Measurements from ENCODE around the gene TMED9. TPM values are rescaled to one million over a fixed set of nuclear protein-coding genes. Genes with fewer than 3 reads are reported as not detected.
"Not testable (repeated sequence)": the region's sequence is repeated elsewhere in the genome, so short reads cannot be mapped to it uniquely, and the experiment has no call there.

Gene TMED9
- total and polyA plus RNA-seq, 7 experiments from 2014 or later = 50.5 to 144 (median 69.7) TPM

GRCh38 chr5:177555665-177556064, 36.3 kb upstream of the TMED9 start:
- peak overlapping the region in 4 of 10 donors; percentile 85 to 92 (median 90) for H3K4me3 Mint-ChIP-seq
- intact Hi-C loops (cut with micrococcal nuclease) = loop anchor here in 1 of 2 donors (2.0 to 10.0 kb wide), 2 partner anchors 199 to 531 kb away; partner anchors contain the start of genes RGS14 and ZNF346

DNA sequence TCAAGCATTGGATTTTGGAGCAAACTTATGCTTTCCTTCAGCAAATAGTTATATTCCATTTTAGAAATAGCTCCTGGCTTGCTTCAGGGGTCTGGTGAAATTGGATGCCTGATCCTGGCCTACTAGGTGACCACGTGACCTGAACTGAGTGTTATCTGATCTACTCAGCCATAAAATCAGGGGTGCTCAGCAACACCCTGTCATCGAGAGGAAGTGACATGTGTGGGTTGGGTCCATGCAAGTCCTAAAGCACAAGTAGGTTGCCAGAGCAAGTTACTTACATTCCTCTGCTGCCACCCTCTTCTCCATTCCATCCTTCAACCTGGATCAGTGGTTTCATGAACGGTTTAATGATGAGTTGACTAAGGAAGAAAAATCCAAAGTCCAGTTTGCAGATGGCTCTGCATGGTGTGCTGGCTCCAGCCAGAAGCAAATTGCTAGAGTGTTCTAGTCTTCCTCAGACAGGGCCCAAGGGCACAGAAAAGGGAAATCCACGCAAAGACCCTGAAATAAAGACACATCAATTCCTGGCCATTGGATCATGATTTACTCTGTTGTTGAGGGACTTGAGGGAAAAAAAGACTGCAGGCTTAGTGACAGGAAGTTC, 34.9 kb upstream of the TMED9 start:
- Histone ChIP-seq H3K4me1 (ENCODE audit: control insufficient read depth in 2 of 2, insufficient read depth in 2 of 2, low read length in 2 of 2) (peaks cover 10 to 17% of the 10 kb centered on the region in 2 donors), H3K27me3 (ENCODE audit: control insufficient read depth in 2 of 2, insufficient read depth in 2 of 2, low read length in 2 of 2) (no peaks in the 10 kb centered on the region), H3K36me3 (ENCODE audit: control insufficient read depth in 2 of 3, insufficient read depth in 3 of 3, low read length in 3 of 3) (peaks cover 0 to 6% (median 0%) of the 10 kb centered on the region in 3 experiments), H3K4me3 (ENCODE audit: low read length) (no peak overlapping the region), H3K27ac (ENCODE audit: low read depth, low read length) (no peak overlapping the region), H3K9me3 (ENCODE audit: control insufficient read depth in 2 of 3, low read length in 3 of 3) (no peaks in the 10 kb centered on the region)
- POLR2A ChIA-PET = no interaction called here
- Mint-ChIP-seq H3K9me3 (no peaks in the 10 kb centered on the region), H3K4me1 (peaks cover 20 to 40% (median 28%) of the 10 kb centered on the region in 7 donors), H3K4me3 (peak overlapping the region in 1 of 10 donors; percentile 9), H3K27me3 (peaks cover 0 to 4% (median 0%) of the 10 kb centered on the region in 5 donors), H3K27ac (peak overlapping the region in 2 of 9 donors; percentile 2 to 56), H3K36me3 (peaks cover 0 to 6% (median 0%) of the 10 kb centered on the region in 5 donors)
- CTCF ChIA-PET = no interaction called here
- ATAC-seq (no peak), DNase-seq (peak in 1 of 9 donors; percentile 7)
- intact Hi-C loops (cut with micrococcal nuclease) = loop anchor here in 1 of 2 donors (10.0 kb wide), 1 partner anchor 532 kb away; the partner anchor contains the start of gene ZNF346

More at GRCh38 chr5:177555665-177556064, 36.3 kb upstream of the TMED9 start:
- DNase-seq (no peak), ATAC-seq (no peak)
- peaks cover 24 to 43% (median 32%) of the 10 kb centered on the region in 7 donors for H3K4me1 Mint-ChIP-seq
- H3K9me3 ChIP-seq (ENCODE audit: control insufficient read depth in 2 of 3, low read length in 3 of 3) = no peaks in the 10 kb centered on the region
- no peak overlapping the region for H3K4me3 ChIP-seq (ENCODE audit: low read length)
- H3K36me3 ChIP-seq (ENCODE audit: control insufficient read depth in 2 of 3, insufficient read depth in 3 of 3, low read length in 3 of 3) = peaks cover 0 to 16% (median 0%) of the 10 kb centered on the region in 3 experiments
- H3K9me3 Mint-ChIP-seq = no peaks in the 10 kb centered on the region
- H3K27ac ChIP-seq (ENCODE audit: low read depth, low read length) = no peak overlapping the region
- H3K27me3 Mint-ChIP-seq = peaks cover 0 to 4% (median 0%) of the 10 kb centered on the region in 5 donors
- no peaks in the 10 kb centered on the region for H3K27me3 ChIP-seq (ENCODE audit: control insufficient read depth in 2 of 2, insufficient read depth in 2 of 2, low read length in 2 of 2)
- H3K27ac Mint-ChIP-seq = no peak overlapping the region
- CTCF ChIA-PET = interaction anchor here (0.7 kb wide), 2 partner anchors 551 to 1863 kb away, joined by 4 read pairs; no protein-coding TSS in a partner anchor
- POLR2A ChIA-PET = interaction anchor here (0.6 kb wide), 1 partner anchor 188 kb away, joined by 3 read pairs; no protein-coding TSS in a partner anchor
- peaks cover 10 to 17% of the 10 kb centered on the region in 2 donors for H3K4me1 ChIP-seq (ENCODE audit: control insufficient read depth in 2 of 2, insufficient read depth in 2 of 2, low read length in 2 of 2)
- H3K36me3 Mint-ChIP-seq = peaks cover 0 to 8% (median 0%) of the 10 kb centered on the region in 5 donors

- no peak for DNase-seq
- Histone ChIP-seq H3K36me3 (ENCODE audit: control insufficient read depth in 2 of 3, insufficient read depth in 3 of 3, low read length in 3 of 3) (peaks cover 0 to 6% (median 0%) of the 10 kb centered on the region in 3 experiments), H3K9me3 (ENCODE audit: control insufficient read depth in 2 of 3, low read length in 3 of 3) (no peaks in the 10 kb centered on the region), H3K4me3 (ENCODE audit: low read length) (no peak overlapping the region), H3K27ac (ENCODE audit: low read depth, low read length) (no peak overlapping the region), H3K4me1 (ENCODE audit: control insufficient read depth in 2 of 2, insufficient read depth in 2 of 2, low read length in 2 of 2) (peaks cover 9 to 16% of the 10 kb centered on the region in 2 donors), H3K27me3 (ENCODE audit: control insufficient read depth in 2 of 2, insufficient read depth in 2 of 2, low read length in 2 of 2) (no peaks in the 10 kb centered on the region)
- Mint-ChIP-seq H3K36me3 (peaks cover 0 to 2% (median 0%) of the 10 kb centered on the region in 5 donors), H3K27ac (peak overlapping the region in 1 of 9 donors; percentile 2), H3K27me3 (peaks cover 0 to 4% (median 0%) of the 10 kb centered on the region in 5 donors), H3K9me3 (no peaks in the 10 kb centered on the region), H3K4me1 (peaks cover 13 to 33% (median 22%) of the 10 kb centered on the region in 7 donors), H3K4me3 (no peak overlapping the region)
- no peak for ATAC-seq
- intact Hi-C loops (cut with micrococcal nuclease) = loop anchor here in 1 of 2 donors (10.0 kb wide), 1 partner anchor 533 kb away; the partner anchor contains the start of gene ZNF346
- POLR2A ChIA-PET = no interaction called here
- CTCF ChIA-PET = no interaction called here
Measured at GRCh38 chr5:177557796-177558195, 34.2 kb upstream of the TMED9 start.

DNA sequence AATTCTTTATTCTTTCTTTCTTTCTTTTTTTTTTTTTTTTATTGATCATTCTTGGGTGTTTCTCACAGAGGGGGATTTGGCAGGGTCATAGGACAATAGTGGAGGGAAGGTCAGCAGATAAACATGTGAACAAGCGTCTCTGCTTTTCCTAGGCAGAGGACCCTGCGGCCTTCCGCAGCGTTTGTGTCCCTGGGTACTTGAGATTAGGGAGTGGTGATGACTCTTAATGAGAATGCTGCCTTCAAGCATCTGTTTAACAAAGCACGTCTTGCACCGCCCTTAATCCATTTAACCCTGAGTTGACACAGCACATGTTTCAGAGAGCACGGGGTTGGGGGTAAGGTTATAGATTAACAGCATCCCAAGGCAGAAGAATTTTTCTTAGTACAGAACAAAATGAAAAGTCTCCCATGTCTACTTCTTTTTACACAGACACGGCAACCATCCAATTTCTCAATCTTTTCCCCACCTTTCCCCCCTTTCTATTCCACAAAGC, 32.5 kb upstream of the TMED9 start:
- H3K27me3 Mint-ChIP-seq; CTCF ChIA-PET; POLR2A ChIA-PET; H3K4me3 Mint-ChIP-seq; H3K27ac ChIP-seq (ENCODE audit: low read depth, low read length); H3K4me3 ChIP-seq (ENCODE audit: low read length); DNase-seq; H3K9me3 ChIP-seq (ENCODE audit: control insufficient read depth in 2 of 3, low read length in 3 of 3); H3K9me3 Mint-ChIP-seq; ATAC-seq; H3K4me1 ChIP-seq (ENCODE audit: control insufficient read depth in 2 of 2, insufficient read depth in 2 of 2, low read length in 2 of 2); H3K36me3 Mint-ChIP-seq; H3K27me3 ChIP-seq (ENCODE audit: control insufficient read depth in 2 of 2, insufficient read depth in 2 of 2, low read length in 2 of 2); H3K27ac Mint-ChIP-seq; H3K36me3 ChIP-seq (ENCODE audit: control insufficient read depth in 2 of 3, insufficient read depth in 3 of 3, low read length in 3 of 3): not testable (repeated sequence)
- H3K4me1 Mint-ChIP-seq = peaks cover 5 to 25% (median 14%) of the 10 kb centered on the region in 7 donors
- intact Hi-C loops (cut with micrococcal nuclease) = loop anchor here in 1 of 2 donors (10.0 kb wide), 1 partner anchor 535 kb away; the partner anchor contains the start of gene ZNF346

GRCh38 chr5:177565046-177565445, 27.0 kb upstream of the TMED9 start:
- Mint-ChIP-seq H3K4me3 (no peak overlapping the region), H3K36me3 (peaks cover 0 to 4% (median 0%) of the 10 kb centered on the region in 5 donors), H3K27ac (no peak overlapping the region), H3K4me1 (no peaks in the 10 kb centered on the region), H3K9me3 (no peaks in the 10 kb centered on the region), H3K27me3 (peaks cover 0 to 7% (median 5%) of the 10 kb centered on the region in 5 donors)
- Histone ChIP-seq H3K27ac (ENCODE audit: low read depth, low read length) (no peak overlapping the region), H3K27me3 (ENCODE audit: control insufficient read depth in 2 of 2, insufficient read depth in 2 of 2, low read length in 2 of 2) (no peaks in the 10 kb centered on the region), H3K4me1 (ENCODE audit: control insufficient read depth in 2 of 2, insufficient read depth in 2 of 2, low read length in 2 of 2) (no peaks in the 10 kb centered on the region), H3K36me3 (ENCODE audit: control insufficient read depth in 2 of 3, insufficient read depth in 3 of 3, low read length in 3 of 3) (no peaks in the 10 kb centered on the region), H3K4me3 (ENCODE audit: low read length) (no peak overlapping the region), H3K9me3 (ENCODE audit: control insufficient read depth in 2 of 3, low read length in 3 of 3) (no peaks in the 10 kb centered on the region)
- CTCF ChIA-PET = no interaction called here
- POLR2A ChIA-PET = no interaction called here
- DNase-seq (no peak), ATAC-seq (no peak)
- intact Hi-C loops (cut with micrococcal nuclease) = no loop called here

DNA sequence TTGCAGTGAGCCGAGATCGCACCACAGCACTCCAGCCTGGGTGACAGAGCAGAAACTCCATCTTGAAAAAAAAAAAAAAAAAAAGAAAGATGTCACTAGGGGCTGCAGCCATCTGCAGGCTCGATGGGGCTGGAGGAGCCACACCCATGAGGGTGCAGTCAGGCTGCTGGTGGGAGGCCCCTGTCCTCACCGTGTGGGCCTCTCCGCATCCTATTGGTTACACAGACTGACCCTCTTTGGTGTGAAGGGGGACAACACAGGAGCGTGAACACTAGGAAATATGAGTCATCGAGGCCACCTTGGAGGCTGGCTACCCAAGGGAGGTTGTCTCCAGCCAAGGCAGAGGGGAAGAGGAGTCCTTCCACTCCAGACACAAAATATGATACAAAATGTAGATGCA, 23.7 kb upstream of the TMED9 start:
- Histone ChIP-seq H3K27me3 (ENCODE audit: control insufficient read depth in 2 of 2, insufficient read depth in 2 of 2, low read length in 2 of 2) (no peaks in the 10 kb centered on the region), H3K9me3 (ENCODE audit: control insufficient read depth in 2 of 3, low read length in 3 of 3) (no peaks in the 10 kb centered on the region), H3K27ac (ENCODE audit: low read depth, low read length) (no peak overlapping the region), H3K4me3 (ENCODE audit: low read length) (no peak overlapping the region), H3K4me1 (ENCODE audit: control insufficient read depth in 2 of 2, insufficient read depth in 2 of 2, low read length in 2 of 2) (no peaks in the 10 kb centered on the region), H3K36me3 (ENCODE audit: control insufficient read depth in 2 of 3, insufficient read depth in 3 of 3, low read length in 3 of 3) (no peaks in the 10 kb centered on the region)
- CTCF ChIA-PET = interaction anchor here (0.6 kb wide), 1 partner anchor 91 kb away, joined by 4 read pairs; no protein-coding TSS in a partner anchor
- H3K27me3 Mint-ChIP-seq = peaks cover 0 to 7% (median 5%) of the 10 kb centered on the region in 5 donors
- peaks cover 0 to 5% (median 0%) of the 10 kb centered on the region in 11 donors for H3K9me3 Mint-ChIP-seq
- H3K27ac Mint-ChIP-seq = no peak overlapping the region
- intact Hi-C loops (cut with micrococcal nuclease) = no loop called here
- no peak overlapping the region for H3K4me3 Mint-ChIP-seq
- H3K36me3 Mint-ChIP-seq = peaks cover 0 to 4% (median 0%) of the 10 kb centered on the region in 5 donors
- ATAC-seq = no peak
- DNase-seq = no peak
- POLR2A ChIA-PET = no interaction called here
- H3K4me1 Mint-ChIP-seq = no peaks in the 10 kb centered on the region

Measured in naive thymus-derived CD4-positive, alpha-beta T cell (primary cell).